Measurements from ENCODE around the gene HCN2.
"Not testable (repeated sequence)": the region's sequence is repeated elsewhere in the genome, so short reads cannot be mapped to it uniquely, and the experiment has no call there.

Gene HCN2

DNA sequence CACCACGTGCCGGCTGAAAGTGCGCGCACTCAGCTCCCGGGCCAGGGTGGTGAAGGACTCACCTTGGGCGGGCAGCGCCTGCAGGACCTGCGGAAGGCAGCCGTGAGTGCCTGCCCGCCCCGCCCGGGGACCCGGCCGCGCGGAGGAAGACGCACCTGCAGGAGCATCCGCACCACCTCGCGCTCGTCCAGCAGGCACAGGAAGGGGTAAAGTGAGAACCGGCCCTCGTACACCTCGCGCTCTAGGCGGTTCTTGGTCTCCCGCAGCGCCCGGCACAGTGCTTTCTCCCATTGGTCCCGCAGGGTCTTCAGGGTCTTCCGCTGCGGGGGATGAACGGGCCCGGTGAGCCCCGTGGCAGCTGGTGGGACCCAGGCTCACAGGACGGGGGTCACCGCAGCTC is 33.0 kb downstream of the HCN2 start:
- DNase-seq = no peak

DNA sequence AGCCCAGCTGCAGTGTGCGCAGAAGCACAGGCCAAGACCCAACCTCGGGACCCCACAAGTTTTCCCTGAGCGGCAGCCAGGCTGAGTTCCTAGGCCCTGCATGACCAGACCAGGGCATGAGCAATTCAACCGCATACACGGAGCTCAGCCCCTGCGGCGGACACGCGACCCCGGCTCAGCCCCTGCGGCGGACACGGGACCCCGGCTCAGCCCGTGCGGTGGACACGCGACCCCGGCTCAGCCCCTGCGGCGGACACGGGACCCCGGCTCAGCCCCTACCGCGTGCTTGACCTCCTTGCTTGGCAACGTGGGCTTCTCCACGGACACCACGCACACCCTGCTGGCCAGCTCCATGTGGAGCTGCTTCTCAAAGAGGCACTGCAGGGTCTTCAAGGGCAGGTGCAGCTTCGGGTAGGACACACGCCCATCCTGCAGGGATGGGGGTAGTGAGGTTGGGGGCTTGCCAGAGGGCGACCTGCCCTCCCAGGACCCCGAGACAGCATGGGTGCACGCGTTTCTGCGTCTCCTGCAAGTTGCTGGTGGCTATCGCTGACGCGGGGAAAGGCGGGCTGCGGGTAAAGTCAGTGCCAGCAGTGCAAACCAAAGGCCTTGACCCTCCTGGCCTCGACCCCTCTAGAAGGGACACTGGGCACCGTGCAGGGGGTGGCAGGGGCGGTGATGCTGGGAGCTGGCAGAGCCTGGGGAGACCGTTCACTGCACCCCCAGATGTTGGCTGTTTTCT is 33.7 kb downstream of the HCN2 start:
- DNase-seq = no peak

DNA sequence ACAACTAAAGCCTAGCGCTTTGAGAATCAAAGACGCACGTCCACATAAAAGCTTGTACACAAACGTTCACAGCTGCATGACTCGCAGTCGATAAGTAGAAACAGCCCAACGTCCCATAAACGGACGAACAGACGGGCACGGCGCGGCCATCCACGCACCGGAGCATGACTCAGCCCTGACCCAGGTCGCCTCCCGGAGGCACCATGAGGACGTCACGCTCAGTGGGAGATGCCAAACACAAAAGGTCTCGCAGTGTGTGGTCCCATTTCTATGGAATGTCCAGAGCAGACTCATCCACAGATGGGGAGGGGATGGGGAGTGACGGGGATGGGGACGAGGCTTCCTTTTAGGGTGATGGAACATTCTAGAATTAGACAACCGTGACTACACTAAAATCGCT is 34.3 kb downstream of the HCN2 start:
- no peak for DNase-seq

DNA sequence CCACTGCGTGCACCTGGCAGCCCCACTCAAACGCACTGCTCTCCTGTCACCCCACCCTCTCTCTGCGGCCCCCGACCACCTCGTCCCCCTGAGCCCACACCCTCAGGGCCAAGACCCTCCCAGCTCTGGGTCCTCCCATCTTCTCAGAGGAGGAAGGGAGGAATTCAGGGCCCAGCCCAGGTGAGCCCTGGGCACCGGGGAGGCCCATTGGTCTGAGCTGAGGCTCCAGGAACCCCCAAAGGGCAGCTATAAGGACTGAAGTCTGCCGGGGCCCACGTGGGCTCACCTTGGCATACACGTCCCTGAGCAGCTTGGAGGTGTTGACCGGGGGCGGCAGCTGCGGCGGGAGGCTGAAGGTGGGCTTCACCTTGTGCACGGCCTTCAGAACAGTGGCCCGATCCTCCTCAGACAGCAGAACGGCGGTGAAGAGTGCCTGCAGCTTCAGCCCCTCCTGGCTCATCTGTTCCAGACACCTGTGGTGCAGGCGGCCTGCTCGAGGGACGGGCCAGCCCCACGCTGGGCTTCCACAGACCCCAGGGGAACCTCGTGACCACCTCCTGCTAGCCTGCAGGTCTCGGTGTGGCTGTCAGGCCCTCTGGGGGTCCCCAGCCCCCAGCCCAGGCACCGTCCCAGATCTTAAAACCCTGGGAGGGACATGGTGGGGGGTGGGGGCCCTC is 34.9 kb downstream of the HCN2 start:
- DNase-seq = no peak

DNA sequence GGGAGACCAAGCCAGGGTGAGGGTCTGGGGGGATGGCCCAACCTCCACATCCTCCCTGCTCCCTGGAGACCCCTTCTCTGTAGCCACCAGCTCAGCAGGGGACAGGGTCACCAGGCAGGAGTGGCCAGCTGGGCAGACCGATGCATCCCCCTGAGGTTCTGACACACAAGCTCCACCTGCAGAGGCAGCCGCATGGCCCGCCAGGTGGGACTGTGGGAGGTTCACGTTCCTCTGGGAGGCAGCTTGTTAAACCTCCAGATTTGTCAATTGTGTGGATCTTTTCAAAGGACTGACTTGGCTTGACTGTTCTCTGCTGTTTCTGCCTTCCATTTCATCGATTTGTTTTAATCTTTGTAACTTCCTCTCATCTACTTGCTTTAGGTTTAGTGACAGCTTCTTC is 35.6 kb downstream of the HCN2 start:
- DNase-seq = no peak

DNA sequence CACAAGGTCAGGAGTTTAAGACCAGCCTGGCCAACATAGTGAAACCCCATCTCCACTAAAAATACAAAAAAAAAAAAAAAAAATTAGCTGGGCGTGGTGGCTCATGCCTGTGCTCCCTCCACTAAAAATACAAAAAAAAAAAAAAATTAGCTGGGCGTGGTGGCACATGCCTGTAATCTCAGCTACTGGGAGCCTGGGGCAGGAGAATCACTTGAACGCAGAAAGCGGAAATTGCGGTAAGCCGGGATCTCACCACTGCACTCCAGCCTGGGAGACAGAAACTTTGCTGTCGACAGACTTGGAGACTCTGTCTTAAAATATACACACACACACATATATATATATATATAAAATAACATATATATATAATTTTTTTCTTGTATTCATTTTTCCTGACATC is 36.9 kb downstream of the HCN2 start:
- DNase-seq = not testable (repeated sequence)

DNA sequence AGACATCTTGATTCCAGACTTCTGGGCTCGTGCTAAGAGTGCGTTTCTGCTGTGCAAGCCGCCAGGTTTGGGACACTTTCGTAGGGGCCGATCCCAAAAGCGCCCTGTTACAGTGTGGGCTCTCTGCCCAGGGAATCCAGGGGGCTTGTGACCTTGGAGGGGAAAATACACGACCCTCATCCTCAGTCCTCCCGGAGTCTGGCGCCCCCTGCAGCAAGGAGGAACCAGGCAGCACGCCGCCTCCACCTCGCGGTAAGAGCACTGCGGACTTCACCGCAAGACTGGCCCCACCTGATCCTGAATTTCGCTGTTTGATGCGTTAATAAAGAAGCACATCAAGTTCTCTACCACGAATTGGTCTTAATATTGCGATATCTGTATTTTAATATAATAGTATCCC is 38.5 kb downstream of the HCN2 start:
- DNase-seq = no peak

DNA sequence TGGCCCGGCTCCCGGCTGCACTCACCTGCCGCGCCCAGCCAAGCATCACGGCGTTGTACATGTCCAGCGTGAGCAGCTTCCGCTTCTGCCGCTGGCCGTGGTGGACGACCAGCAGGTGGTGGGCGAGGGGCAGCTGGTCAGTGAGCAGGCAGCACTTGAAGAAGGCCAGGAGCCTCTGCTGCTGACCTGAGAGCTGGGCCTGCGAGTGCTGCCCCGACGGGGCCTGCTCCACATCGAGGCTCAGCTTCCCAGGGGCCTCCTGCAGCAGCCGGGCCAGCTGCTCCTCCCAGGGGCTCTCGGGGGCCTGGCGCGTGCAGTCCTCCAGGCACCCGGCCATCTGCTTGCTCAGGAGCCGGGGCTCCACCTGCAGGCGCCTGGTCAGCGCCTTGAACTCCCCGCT is 39.8 kb downstream of the HCN2 start:
- not testable (repeated sequence) for DNase-seq

DNA sequence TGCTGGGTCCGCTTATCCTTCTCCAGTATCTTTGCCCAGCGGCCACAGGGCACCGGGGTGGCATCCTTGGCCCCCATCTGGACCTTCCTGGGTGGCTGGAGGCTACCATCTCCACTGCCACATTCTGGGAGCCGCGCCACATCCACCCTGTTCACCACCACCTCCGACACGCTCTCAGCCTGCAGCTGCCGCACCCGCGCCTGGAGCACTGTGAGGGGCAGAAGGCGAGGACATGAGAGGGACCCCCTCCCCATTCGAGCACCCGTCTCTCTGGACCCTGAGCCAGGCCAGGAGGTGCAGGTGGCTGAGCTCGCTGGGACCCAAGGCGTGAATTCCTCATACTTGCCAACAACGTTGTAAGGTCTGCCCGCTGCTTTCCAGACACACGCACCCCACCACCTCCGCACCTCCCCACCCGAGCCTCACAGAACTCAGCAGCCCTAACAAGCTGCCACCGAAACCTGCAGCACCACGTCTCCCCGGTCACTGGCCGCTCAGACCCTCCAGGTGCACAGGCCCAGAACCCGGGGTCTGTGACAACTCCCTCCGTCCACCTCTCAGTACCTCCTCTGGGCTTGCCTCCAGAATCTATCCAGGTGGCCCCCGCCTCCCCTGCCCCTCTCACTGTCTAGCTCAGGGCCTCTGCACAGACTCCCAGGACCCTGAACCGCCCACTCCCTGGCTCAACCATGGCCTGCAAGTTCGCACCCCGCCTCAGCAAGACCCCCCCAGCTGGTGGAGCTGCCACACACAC is 40.5 kb downstream of the HCN2 start:
- no peak for DNase-seq

DNA sequence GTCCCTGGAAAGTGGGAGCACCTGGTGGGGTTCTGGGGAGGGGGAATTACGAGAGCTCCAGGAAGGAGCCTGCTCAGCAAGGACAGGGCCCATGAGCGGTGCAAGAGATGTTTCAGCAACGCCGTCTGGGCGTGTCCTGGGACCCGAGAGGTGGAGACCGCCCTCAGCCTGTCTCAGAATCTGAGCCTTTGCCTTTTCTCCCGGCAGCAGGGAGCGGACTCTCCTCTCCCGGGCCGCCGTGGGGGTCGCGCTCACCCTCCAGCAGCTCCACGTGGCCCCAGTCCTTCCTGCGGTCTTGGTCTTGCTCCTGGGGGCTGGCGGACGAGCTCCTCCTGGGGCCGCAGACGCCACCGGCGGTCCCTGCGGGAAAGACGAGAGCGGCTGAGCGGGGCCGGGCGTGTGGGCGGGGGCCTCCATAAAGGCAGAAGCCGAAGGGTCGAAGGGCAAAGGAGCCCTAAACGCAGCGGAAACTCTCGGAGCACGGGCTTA is 42.9 kb downstream of the HCN2 start:
- DNase-seq = peak; percentile 65

DNA sequence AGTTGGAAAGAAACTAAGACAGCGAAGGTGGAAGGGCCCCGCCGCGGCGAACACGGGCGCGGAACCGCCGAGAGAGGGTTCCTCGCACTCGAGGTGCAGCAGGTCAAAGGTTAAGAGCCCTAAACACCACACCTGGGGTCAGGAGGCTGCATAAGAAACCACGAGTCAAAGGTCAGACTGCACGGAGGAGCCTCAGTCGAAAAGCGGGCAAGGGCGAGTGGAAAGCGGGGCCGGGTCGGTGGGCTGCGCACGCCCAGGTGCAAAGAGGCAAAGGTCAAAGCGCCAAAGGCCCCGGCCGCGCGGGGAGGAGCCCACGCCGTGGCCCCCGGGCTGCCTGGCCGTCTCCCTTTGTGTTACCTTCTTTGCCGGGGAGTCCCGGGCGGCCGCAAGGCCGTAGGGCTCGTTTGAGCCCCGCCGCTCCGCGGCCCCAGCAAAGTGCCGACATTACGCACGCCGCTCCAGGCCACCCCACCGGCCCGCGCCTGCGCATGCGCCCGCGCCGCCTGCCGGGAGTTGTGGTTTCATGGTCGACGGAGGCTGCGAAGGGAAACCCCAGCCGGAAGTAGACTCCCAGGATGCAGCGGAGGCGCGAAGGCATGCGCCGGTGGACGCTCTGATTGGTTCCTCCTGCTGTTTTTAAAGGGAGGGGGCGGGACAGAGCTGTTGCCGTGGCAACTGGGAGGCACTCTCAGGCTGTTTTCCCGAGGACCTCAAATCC is 43.5 kb downstream of the HCN2 start, which contains the start of gene POLRMT:
Gene POLRMT, minus strand, starts transcription at position 470 of the 718 bp plus-strand sequence. Its CDS starts 25 bp downstream, at position 445.
- peak; percentile 99 for DNase-seq

DNA sequence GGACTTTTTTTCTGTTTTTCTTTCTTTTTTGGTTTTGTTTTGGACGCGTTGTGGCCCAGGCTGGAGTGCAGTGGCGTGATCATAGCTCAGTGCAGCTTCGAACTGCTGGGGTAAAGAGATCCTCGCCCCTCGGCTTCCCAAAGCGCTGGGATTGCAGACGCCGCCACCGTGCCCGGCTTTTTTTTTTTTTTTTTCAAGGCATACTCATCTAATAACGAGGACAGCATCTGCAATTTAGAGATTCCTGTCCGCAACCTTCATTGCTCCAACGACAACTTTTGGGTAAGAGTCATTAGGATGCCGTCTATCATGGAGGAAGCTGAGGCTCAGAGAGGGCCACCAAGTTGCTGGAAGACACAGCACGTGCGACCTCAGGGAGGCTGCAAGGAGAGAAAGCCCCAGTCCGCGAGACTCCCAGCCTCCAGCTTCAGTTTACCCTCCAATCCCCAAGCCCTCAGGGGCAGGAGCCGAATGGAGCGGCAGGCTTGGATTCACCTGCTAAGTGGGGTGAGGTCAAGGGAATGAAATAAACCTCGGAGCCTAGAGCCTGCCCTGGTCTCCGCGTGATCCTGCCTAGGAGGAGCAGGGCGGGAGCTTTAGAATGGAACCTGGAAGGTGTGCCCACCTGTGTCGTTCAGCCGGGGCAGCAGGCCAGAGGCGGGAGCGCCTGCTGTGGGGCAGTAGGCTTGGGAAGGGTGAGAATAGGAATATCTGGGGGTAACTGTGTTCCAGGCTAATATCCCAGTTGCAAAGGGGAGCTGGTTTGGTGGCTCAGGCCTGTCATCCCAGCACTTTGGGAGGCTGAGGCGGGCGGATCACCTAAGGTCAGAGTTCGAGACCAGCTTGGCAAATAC is 44.3 kb downstream of the HCN2 start:
- DNase-seq = no peak

DNA sequence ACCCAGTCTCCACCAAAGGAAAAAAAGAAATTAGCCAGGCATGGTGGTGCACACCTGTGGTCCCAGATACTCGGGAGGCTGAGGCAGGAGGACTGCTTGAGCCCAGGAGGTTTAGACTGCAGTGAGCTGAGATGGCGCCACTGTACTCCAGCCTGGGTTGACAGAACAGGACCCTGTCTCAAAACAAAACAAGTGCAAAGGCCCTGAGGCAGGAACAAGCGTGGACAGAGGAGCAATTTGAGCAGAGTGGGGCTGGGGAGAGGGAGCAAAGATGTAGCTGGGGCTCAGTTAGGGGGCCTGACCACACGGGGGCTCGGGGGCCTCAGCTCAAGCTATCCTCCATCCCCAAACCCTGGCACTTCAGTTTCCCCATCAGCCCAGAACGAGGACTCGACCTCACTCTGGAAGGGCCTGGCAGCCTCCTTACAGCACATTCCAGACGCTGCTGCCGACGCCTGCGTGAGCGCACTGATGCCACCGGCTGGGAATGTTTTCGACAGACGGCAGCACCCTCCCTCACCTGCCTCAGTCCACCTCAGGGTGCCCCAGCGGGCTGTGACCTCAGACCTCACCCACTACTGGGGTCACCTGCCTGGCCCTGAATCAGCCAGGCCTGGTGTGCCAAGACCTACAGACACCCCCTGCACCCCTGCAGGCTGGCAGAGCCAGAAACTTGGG is 45.4 kb downstream of the HCN2 start:
- DNase-seq = no peak

DNA sequence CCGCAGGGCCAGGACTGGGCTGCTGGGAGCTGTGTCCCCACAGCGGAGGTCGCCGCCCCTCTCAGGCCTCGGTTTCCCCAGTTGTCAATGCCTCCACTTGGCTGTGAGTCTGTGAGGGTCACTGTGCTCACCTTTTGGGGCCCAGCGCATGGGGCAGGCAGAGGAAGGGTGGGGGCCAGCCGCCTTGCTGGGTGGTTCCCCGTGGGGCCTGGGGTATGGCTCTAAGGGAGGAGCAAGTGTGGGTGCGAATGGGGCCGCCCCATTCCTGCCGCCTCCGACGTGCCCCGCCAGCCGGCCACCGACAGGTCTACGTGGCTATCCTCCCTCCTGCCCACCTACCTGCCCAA is 49.2 kb downstream of the HCN2 start:
- no peak for DNase-seq

DNA sequence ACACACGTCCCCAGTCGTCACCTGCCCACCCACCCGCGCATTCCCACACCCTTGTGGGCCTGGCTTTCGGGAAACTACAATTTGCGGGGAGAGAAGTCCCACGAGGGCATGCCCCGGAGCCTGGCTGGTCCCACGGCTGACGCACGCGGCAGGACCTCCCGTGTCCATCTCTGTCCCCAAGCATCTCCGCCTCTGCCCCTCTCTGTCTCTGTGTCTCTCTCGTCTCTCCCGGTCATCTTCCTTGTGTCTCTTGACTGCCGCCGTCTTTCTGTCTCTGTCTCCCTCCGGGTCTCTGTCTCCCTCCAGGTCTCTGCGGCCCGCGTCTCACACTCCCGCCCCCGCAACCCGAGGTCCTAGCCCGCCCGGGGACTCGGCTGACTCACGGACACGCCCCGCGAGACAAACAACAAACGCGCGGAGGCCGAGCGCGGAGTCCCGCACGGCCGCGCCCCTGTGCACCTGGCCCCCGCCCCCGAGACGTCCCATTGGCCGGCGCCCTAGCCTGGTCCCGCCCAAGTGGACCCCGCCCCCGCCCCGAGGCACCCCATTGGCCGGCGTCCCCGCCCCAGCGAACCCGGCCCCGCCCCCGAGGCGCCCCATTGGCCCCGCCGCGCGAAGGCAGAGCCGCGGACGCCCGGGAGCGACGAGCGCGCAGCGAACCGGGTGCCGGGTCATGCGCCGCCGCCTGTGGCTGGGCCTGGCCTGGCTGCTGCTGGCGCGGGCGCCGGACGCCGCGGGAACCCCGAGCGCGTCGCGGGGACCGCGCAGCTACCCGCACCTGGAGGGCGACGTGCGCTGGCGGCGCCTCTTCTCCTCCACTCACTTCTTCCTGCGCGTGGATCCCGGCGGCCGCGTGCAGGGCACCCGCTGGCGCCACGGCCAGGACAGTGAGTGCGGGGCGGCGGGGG is 49.8 kb downstream of the HCN2 start, which contains the start of gene FGF22:
Gene FGF22, plus strand, starts transcription at position 627 of the 908 bp plus-strand sequence. Its CDS starts 47 bp downstream, at position 674.
- DNase-seq = peak; percentile 96

DNA sequence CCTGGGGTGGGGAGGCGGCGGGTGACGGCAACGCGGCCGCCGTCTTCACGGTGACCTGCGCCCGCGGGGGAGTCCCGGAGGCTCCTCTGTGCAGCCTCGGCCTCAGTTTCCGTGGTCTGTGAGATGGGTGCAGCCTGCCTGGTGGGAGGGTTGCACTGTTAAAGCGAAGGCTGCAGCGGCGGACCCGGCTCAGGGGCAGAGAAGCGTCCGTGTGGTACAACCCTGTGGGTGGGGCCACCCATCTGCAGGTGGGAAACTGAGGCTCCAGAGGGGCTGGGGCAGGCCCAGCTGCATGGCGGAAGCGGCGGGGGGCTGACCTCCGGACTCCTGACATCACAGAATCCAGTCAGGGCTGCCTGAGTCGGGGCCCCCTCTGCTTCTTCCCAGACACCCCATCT is 50.5 kb downstream of the HCN2 start:
- DNase-seq = no peak

DNA sequence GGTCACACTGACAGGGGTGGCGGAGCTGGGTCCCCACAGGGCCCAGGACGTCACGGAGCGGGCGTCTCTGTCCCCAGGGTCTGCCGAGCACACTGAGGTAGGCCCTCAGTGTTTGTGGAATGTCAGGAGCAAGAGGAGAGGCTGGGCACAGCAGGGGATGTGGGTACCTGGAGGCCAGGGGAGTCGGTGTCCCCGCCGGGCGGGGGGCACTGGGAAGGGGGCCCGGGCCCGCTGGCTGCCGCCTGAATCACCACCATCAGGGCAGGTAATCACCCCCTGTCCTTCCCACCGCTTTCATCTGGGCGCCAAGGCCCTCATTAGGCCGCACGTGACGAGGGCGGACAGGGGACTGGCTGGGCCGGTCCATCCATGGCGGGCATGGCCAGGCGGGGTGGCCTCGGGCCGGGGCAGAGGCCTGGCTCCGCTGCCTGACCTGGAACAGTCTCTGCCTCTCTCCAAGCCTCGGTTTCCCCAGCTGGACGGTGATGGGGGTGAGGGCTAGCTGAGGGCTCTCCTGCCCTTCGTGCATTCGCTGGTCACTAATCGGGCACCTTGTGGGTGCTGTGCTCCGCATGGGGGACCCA is 51.0 kb downstream of the HCN2 start:
- no peak for DNase-seq

DNA sequence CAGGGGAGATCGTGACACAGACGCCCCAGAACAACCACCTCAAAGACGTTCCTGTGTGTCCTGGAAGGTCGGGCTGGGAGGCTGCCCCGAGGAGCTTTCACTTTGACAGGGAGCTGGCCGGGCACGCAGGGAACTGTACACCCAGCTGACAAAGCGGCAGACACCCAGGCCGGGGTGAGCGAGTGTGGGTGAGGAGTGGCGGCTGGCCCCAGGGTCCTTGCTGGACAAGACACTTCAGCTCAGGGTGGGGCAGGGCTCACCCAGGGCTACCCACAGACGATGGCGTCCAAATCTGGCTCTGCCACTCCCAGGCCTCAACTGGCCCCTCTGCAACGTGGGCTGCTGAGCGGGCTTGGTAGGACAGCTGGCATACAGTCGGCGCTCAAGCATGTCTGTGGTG is 52.0 kb downstream of the HCN2 start:
- no peak for DNase-seq

DNA sequence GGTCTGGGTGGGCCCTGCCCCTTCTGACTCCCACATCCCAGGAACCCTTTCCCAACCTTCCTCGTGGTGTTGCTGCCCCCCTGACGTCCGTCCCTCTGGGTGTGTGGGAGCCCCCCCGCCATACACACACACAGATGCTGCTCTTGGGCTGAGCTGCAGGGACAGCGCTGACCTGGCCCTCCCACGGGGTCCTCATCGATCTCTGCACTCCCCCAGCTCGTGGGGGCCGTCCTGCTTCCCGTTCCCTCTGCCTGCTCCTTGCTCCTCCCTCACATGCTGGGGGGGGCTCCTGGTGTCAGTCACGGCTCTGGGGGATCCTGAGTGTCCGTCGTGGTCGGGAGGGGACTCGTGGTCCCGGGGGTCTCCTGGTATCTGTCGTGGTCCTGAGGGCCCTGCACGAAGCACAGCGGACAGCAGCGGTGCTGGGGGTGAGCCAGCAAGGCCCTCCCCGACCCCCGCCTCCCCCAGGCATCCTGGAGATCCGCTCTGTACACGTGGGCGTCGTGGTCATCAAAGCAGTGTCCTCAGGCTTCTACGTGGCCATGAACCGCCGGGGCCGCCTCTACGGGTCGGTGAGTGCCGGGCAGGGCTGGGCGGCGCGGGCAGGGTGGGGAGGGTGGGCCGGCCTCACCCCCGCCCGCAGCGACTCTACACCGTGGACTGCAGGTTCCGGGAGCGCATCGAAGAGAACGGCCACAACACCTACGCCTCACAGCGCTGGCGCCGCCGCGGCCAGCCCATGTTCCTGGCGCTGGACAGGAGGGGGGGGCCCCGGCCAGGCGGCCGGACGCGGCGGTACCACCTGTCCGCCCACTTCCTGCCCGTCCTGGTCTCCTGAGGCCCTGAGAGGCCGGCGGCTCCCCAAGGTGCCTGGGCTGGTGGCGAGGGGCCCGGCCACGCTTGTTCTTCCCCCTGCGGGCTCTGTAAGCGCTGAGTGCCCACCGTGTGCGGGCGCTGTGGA is 53.4 kb downstream of the HCN2 start:
- DNase-seq = no peak
